Mononuclear cell (primary cell): ENCODE results near the gene ATP11B. TPM values are rescaled to one million over a fixed set of nuclear protein-coding genes. Genes with fewer than 3 reads are reported as not detected.
"Not testable (repeated sequence)": the region's sequence is repeated elsewhere in the genome, so short reads cannot be mapped to it uniquely, and the experiment has no call there.

Experiments used
- H3K27me3 ChIP-seq: 2 replicates; pipeline ENCODE4 v1.6.0; 2011; ENCODE audit warnings: low read length, control low read depth; ENCODE audit not compliant: insufficient read depth
- H3K4me1 ChIP-seq: 2 replicates; pipeline ENCODE4 v1.5.1; 2011; ENCODE audit warnings: mild to moderate bottlenecking, low read length, control low read depth; ENCODE audit not compliant: insufficient read depth
- H3K4me3 ChIP-seq: 2 replicates; pipeline ENCODE4 v1.5.1; 2011; ENCODE audit warnings: mild to moderate bottlenecking, low read length, moderate library complexity
- H3K9me3 ChIP-seq: 2 replicates; pipeline ENCODE4 v1.5.1; 2011; ENCODE audit warnings: low read depth, mild to moderate bottlenecking, control low read depth, low read length
- total RNA-seq: library from RNA; depleted of rRNA; stranded (reverse); fragments of >200 nt; gene quantifications from one replicate; pipeline ENCODE4 v1.2.3, GENCODE V29; 2012

ATP11B gene
- total RNA-seq, 1 donor, result 165 TPM

GRCh38 chr3:182843478-182843877, 50.2 kb downstream of the ATP11B start:
- no peak overlapping the region for H3K4me3 ChIP-seq
- no peaks in the 10 kb centered on the region for H3K9me3 ChIP-seq
- H3K27me3 ChIP-seq, result no peaks in the 10 kb centered on the region
- no peaks in the 10 kb centered on the region for H3K4me1 ChIP-seq

GRCh38 chr3:182848906-182849305, 55.6 kb downstream of the ATP11B start:
- H3K27me3 ChIP-seq, result no peaks in the 10 kb centered on the region
- no peak overlapping the region for H3K4me3 ChIP-seq
- no peaks in the 10 kb centered on the region for H3K9me3 ChIP-seq
- no peaks in the 10 kb centered on the region for H3K4me1 ChIP-seq

GRCh38 chr3:182855076-182855475, 61.8 kb downstream of the ATP11B start:
- Histone ChIP-seq H3K4me3 (no peak overlapping the region), H3K4me1 (no peaks in the 10 kb centered on the region), H3K9me3 (no peaks in the 10 kb centered on the region), H3K27me3 (no peaks in the 10 kb centered on the region)

- Histone ChIP-seq H3K4me3 (no peak overlapping the region), H3K4me1 (no peaks in the 10 kb centered on the region), H3K9me3 (no peaks in the 10 kb centered on the region), H3K27me3 (no peaks in the 10 kb centered on the region)
These were observed 68.0 kb downstream of the ATP11B start for GRCh38 chr3:182861348-182861747.

- Histone ChIP-seq H3K27me3 (no peaks in the 10 kb centered on the region), H3K4me3 (no peak overlapping the region), H3K4me1 (no peaks in the 10 kb centered on the region), H3K9me3 (no peaks in the 10 kb centered on the region)
These were observed 69.0 kb downstream of the ATP11B start for GRCh38 chr3:182862159-182862860.

GRCh38 chr3:182869059-182869458, 75.8 kb downstream of the ATP11B start:
- H3K4me3 ChIP-seq, result no peak overlapping the region
- H3K4me1 ChIP-seq, result no peaks in the 10 kb centered on the region
- H3K9me3 ChIP-seq, result no peaks in the 10 kb centered on the region
- no peaks in the 10 kb centered on the region for H3K27me3 ChIP-seq

GRCh38 chr3:182870917-182871316, 77.6 kb downstream of the ATP11B start:
- H3K4me3 ChIP-seq, H3K27me3 ChIP-seq, H3K4me1 ChIP-seq, H3K9me3 ChIP-seq: not testable (repeated sequence)

GRCh38 chr3:182879031-182879611, 85.8 kb downstream of the ATP11B start:
- no peak overlapping the region for H3K4me3 ChIP-seq
- H3K27me3 ChIP-seq, result no peaks in the 10 kb centered on the region
- H3K9me3 ChIP-seq, result no peaks in the 10 kb centered on the region
- H3K4me1 ChIP-seq, result no peaks in the 10 kb centered on the region

GRCh38 chr3:182886497-182886896, 93.2 kb downstream of the ATP11B start:
- Histone ChIP-seq H3K9me3 (no peaks in the 10 kb centered on the region), H3K4me1 (no peaks in the 10 kb centered on the region), H3K27me3 (no peaks in the 10 kb centered on the region), H3K4me3 (no peak overlapping the region)

- Histone ChIP-seq H3K9me3 (no peaks in the 10 kb centered on the region), H3K27me3 (no peaks in the 10 kb centered on the region), H3K4me1 (no peaks in the 10 kb centered on the region), H3K4me3 (no peak overlapping the region)
These were observed 96.8 kb downstream of the ATP11B start for GRCh38 chr3:182889948-182890629.

GRCh38 chr3:182891364-182891763, 98.1 kb downstream of the ATP11B start:
- H3K4me3 ChIP-seq, result no peak overlapping the region
- H3K9me3 ChIP-seq, result no peaks in the 10 kb centered on the region
- no peaks in the 10 kb centered on the region for H3K4me1 ChIP-seq
- no peaks in the 10 kb centered on the region for H3K27me3 ChIP-seq

GRCh38 chr3:182892226-182892625, 98.9 kb downstream of the ATP11B start:
- H3K4me1 ChIP-seq, result no peaks in the 10 kb centered on the region
- H3K27me3 ChIP-seq, result no peaks in the 10 kb centered on the region
- no peak overlapping the region for H3K4me3 ChIP-seq
- H3K9me3 ChIP-seq, result no peaks in the 10 kb centered on the region

GRCh38 chr3:182895513-182896112, 102.3 kb downstream of the ATP11B start:
- no peaks in the 10 kb centered on the region for H3K27me3 ChIP-seq
- H3K9me3 ChIP-seq, result no peaks in the 10 kb centered on the region
- no peak overlapping the region for H3K4me3 ChIP-seq
- no peaks in the 10 kb centered on the region for H3K4me1 ChIP-seq

GRCh38 chr3:182896553-182896952, 103.2 kb downstream of the ATP11B start:
- Histone ChIP-seq H3K4me1 (no peaks in the 10 kb centered on the region), H3K9me3 (no peaks in the 10 kb centered on the region), H3K4me3 (no peak overlapping the region), H3K27me3 (no peaks in the 10 kb centered on the region)

- no peaks in the 10 kb centered on the region for H3K27me3 ChIP-seq
- H3K9me3 ChIP-seq, result no peaks in the 10 kb centered on the region
- H3K4me1 ChIP-seq, result no peaks in the 10 kb centered on the region
- no peak overlapping the region for H3K4me3 ChIP-seq
These were observed 108.9 kb downstream of the ATP11B start for GRCh38 chr3:182902236-182902635.
